Measurements from ENCODE around the gene RAB41. TPM values are rescaled to one million over a fixed set of nuclear protein-coding genes. Genes with fewer than 3 reads are reported as not detected.

Gene RAB41
- total and polyA plus RNA-seq, 10 of the 15 experiments (the other 5 are each of a cell fraction or from before 2014, with no cell fraction given), result 0.05 to 0.31 TPM; not detected in 8

DNA sequence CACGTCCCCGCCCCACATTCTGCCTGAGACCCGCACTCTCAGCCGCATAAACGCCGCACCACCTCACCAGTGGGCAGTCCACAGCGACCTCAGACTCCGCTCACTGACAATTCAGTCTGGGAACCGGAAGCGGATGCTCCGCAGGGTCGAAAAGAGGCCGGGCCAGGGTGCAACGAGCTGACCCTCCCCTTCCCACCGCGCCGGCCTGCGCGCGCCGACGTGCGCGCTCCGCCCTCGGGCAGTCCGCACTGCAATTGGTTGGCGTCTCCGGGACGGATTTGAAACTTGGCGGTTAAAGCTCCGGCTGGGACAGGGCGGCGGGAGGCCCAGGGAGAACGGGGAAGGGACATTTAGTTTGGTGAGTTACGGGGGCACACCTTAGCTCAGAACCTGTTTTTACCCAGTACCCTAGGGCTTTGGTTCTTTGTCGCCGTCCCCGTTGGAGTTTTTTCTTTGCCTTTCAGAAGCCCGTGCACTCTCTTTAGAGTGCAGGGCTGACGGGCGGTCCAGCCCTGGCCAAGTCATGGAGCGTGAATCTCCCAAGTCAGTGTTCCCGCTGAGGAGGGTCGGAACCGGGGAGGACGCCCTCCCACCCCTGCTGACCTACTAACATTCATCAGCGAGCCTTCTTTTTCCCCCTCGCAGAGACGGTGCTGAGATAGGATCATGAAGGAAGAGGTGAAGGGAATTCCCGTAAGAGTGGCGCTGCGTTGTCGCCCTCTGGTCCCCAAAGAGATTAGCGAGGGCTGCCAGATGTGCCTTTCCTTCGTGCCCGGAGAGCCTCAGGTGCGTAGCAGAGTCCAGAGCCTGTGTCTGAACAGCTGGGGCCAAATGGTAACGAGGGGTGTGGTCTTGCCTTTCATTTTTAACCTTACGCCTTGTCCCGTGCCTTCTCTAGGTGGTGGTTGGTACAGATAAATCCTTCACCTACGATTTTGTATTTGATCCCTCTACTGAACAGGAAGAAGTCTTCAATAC lies 8.1 kb downstream of the RAB41 start, which contains the start of the genes KIF4A and PDZD11 (continued):
- TF ChIP-seq STAT3 (IDR thresholded peaks at IDR 0.05; ENCODE audit: low read depth, low read length) (no peak), CBX5 (IDR thresholded peaks at IDR 0.05; ENCODE audit: low read depth) (no peak), ATF7 (IDR thresholded peaks at IDR 0.05; ENCODE audit: low read depth) (no peak), JUNB (IDR thresholded peaks at IDR 0.05) (no peak), PML (IDR thresholded peaks at IDR 0.05; ENCODE audit: low read length) (peak; percentile 75; the same call in 1 of the 2 replicates), SMAD1 (IDR thresholded peaks at IDR 0.05; ENCODE audit: low read depth, partially characterized antibody) (no peak), TBL1XR1 (IDR thresholded peaks at IDR 0.05; ENCODE audit: low read depth, low read length) (no peak), BACH1 (IDR thresholded peaks at IDR 0.05; ENCODE audit: borderline replicate concordance) (no peak), BHLHE40 (IDR thresholded peaks at IDR 0.05; ENCODE audit: borderline replicate concordance in 1 of 2, low read depth in 2 of 2, low read length in 1 of 2) (0 out of 4 replicates have a peak, but pooled peaks of 1 of the 2 experiments have one; percentile 6), NR2C1 (IDR thresholded peaks at IDR 0.05) (peak; percentile 85), NR2F1 (conservative IDR thresholded peaks at IDR 0.05) (no peak), RAD21 (IDR thresholded peaks at IDR 0.05; ENCODE audit: insufficient read depth, low read depth, low read length) (no peak), IKZF2 (IDR thresholded peaks at IDR 0.05) (no peak), EZH2 (IDR thresholded peaks at IDR 0.05; ENCODE audit: borderline replicate concordance, control insufficient read depth, low read depth, low read length) (no peak), TCF12 (IDR thresholded peaks at IDR 0.05; ENCODE audit: low read depth, low read length) (0 out of 2 replicates have a peak, but pooled peaks have one; percentile 7), SP1 (IDR thresholded peaks at IDR 0.05; ENCODE audit: low read depth, low read length) (peak; percentile 22), BCL11A (IDR thresholded peaks at IDR 0.05; ENCODE audit: low read depth, low read length) (no peak), FOS (IDR thresholded peaks at IDR 0.05; ENCODE audit: borderline replicate concordance, extremely low read depth, insufficient read length) (no peak), RCOR1 (conservative IDR thresholded peaks at IDR 0.05; ENCODE audit: low read depth, low read length) (no peak)
- TF ChIP-seq, protein P1, sequence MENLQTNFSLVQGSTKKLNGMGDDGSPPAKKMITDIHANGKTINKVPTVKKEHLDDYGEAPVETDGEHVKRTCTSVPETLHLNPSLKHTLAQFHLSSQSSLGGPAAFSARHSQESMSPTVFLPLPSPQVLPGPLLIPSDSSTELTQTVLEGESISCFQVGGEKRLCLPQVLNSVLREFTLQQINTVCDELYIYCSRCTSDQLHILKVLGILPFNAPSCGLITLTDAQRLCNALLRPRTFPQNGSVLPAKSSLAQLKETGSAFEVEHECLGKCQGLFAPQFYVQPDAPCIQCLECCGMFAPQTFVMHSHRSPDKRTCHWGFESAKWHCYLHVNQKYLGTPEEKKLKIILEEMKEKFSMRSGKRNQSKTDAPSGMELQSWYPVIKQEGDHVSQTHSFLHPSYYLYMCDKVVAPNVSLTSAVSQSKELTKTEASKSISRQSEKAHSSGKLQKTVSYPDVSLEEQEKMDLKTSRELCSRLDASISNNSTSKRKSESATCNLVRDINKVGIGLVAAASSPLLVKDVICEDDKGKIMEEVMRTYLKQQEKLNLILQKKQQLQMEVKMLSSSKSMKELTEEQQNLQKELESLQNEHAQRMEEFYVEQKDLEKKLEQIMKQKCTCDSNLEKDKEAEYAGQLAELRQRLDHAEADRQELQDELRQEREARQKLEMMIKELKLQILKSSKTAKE (IDR thresholded peaks at IDR 0.05; ENCODE audit: low read depth, poor library complexity, severe bottlenecking), result no peak
- TF ChIP-seq, protein P2, sequence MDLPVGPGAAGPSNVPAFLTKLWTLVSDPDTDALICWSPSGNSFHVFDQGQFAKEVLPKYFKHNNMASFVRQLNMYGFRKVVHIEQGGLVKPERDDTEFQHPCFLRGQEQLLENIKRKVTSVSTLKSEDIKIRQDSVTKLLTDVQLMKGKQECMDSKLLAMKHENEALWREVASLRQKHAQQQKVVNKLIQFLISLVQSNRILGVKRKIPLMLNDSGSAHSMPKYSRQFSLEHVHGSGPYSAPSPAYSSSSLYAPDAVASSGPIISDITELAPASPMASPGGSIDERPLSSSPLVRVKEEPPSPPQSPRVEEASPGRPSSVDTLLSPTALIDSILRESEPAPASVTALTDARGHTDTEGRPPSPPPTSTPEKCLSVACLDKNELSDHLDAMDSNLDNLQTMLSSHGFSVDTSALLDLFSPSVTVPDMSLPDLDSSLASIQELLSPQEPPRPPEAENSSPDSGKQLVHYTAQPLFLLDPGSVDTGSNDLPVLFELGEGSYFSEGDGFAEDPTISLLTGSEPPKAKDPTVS (IDR thresholded peaks at IDR 0.05; ENCODE audit: low read depth, low read length), result no peak
- TF ChIP-seq, protein P3, sequence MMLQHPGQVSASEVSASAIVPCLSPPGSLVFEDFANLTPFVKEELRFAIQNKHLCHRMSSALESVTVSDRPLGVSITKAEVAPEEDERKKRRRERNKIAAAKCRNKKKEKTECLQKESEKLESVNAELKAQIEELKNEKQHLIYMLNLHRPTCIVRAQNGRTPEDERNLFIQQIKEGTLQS (IDR thresholded peaks at IDR 0.05; ENCODE audit: borderline replicate concordance, extremely low read depth, low read depth, low read length), result no peak
- TF ChIP-seq, protein P4, sequence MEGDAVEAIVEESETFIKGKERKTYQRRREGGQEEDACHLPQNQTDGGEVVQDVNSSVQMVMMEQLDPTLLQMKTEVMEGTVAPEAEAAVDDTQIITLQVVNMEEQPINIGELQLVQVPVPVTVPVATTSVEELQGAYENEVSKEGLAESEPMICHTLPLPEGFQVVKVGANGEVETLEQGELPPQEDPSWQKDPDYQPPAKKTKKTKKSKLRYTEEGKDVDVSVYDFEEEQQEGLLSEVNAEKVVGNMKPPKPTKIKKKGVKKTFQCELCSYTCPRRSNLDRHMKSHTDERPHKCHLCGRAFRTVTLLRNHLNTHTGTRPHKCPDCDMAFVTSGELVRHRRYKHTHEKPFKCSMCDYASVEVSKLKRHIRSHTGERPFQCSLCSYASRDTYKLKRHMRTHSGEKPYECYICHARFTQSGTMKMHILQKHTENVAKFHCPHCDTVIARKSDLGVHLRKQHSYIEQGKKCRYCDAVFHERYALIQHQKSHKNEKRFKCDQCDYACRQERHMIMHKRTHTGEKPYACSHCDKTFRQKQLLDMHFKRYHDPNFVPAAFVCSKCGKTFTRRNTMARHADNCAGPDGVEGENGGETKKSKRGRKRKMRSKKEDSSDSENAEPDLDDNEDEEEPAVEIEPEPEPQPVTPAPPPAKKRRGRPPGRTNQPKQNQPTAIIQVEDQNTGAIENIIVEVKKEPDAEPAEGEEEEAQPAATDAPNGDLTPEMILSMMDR (IDR thresholded peaks at IDR 0.05 in 2 of 3, conservative IDR thresholded peaks at IDR 0.05 in 1 of 3; ENCODE audit: control insufficient read depth in 2 of 3, extremely low read depth in 1 of 3, insufficient read depth in 1 of 3, low read depth in 3 of 3, low read length in 3 of 3), result no peak
